NOMO-1 treated with DMSO at 0.1 percent for 48 hours (cell line): ENCODE measurements around the gene FAM13B.
"Not testable (repeated sequence)": the region's sequence is repeated elsewhere in the genome, so short reads cannot be mapped to it uniquely, and the experiment has no call there.

ENCODE experiments used
- DNase-seq: peaks from one replicate; lab custom pipeline; 2025; ENCODE audit not compliant: unreplicated experiment; lab: John Stamatoyannopoulos, UW

FAM13B gene

GRCh38 chr5:137989419-137989818 is 43.5 kb downstream of the FAM13B start:
- DNase-seq = no peak

GRCh38 chr5:137975208-137975607 is 57.7 kb downstream of the FAM13B start:
- DNase-seq = no peak

- DNase-seq = not testable (repeated sequence)
These were observed 62.5 kb downstream of the FAM13B start for GRCh38 chr5:137970384-137970783.

- DNase-seq = no peak
These were observed 72.1 kb downstream of the FAM13B start for GRCh38 chr5:137960819-137961218.

- no peak for DNase-seq
These were observed 72.7 kb downstream of the FAM13B start for GRCh38 chr5:137960141-137960540.

GRCh38 chr5:137959488-137959887 is 73.4 kb downstream of the FAM13B start:
- no peak for DNase-seq

- DNase-seq = no peak
These were observed 74.9 kb downstream of the FAM13B start for GRCh38 chr5:137957948-137958347.

GRCh38 chr5:137954131-137954879 is 78.6 kb downstream of the FAM13B start:
- DNase-seq = no peak

- DNase-seq = no peak
These were observed 87.1 kb downstream of the FAM13B start for GRCh38 chr5:137945825-137946224.

- not testable (repeated sequence) for DNase-seq
These were observed 88.6 kb downstream of the FAM13B start for GRCh38 chr5:137944280-137944679.

- no peak for DNase-seq
These were observed 93.5 kb downstream of the FAM13B start for GRCh38 chr5:137939331-137939730.

- no peak for DNase-seq
These were observed 94.1 kb downstream of the FAM13B start for GRCh38 chr5:137938751-137939143.

- no peak for DNase-seq
These were observed 94.7 kb downstream of the FAM13B start for GRCh38 chr5:137937994-137938750.

GRCh38 chr5:137935694-137936093 is 97.2 kb downstream of the FAM13B start:
- DNase-seq = no peak

- no peak for DNase-seq
These were observed 97.7 kb downstream of the FAM13B start for GRCh38 chr5:137935190-137935589.

- DNase-seq = no peak
These were observed 99.4 kb downstream of the FAM13B start for GRCh38 chr5:137933491-137933911.

GRCh38 chr5:137932800-137933199 is 100.1 kb downstream of the FAM13B start:
- no peak for DNase-seq

- no peak for DNase-seq
These were observed 109.0 kb downstream of the FAM13B start for GRCh38 chr5:137923856-137924255.

- DNase-seq = no peak
These were observed 110.9 kb downstream of the FAM13B start for GRCh38 chr5:137921931-137922330.

- no peak for DNase-seq
These were observed 116.0 kb downstream of the FAM13B start for GRCh38 chr5:137916923-137917322.

GRCh38 chr5:137914758-137915157 is 118.1 kb downstream of the FAM13B start:
- no peak for DNase-seq

GRCh38 chr5:137902408-137903133 is 130.3 kb downstream of the FAM13B start:
- no peak for DNase-seq
